Measurements from ENCODE around the gene GNG8.

GNG8 gene

DNA sequence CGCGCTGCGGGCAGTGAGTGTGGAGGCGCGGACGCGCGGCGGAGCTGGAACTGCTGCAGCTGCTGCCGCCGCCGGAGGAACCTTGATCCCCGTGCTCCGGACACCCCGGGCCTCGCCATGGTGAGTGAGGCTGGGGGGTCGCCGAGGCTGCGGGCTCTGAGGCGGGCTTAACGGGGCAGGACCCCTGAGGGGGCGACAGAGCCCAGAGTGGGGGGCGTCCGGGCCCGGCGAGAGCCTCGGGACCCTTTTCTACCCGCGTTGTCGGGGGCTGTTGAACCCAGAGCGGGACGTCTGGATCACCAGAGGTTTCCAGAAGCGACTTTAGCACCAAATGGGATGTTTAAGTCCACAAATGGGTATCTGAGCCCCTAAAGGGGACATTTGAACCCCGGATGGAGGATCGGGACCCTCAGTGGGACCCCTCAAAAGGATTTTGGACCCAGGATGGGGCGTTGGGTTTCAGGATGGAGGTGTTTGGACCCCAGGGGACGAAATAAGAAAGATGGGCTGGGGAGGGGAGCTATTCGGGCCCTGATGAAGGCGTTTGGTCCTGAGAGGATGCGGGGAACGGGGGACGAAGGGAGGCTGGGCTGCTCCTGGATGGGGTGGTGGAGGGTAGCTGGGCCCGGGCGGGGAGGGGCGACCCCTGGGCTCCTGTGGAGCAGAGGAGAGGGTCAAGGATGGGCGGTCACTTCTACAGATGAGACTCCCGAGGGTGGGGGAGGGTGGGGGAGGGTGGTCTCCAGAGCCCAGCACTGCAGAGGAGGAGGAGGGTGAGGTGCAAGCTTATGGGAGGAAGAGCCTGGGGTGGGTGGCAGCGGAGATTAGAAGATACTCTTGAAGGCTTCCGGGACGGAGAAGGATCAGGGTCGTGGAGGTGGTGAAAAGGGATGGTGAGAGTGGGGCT is 34.4 kb downstream of the GNG8 start, which contains the start of gene CALM3:
Gene CALM3 (plus strand): TSS at position 13 of the 907 bp plus-strand sequence. CDS start 105 bp downstream, at position 118.
- no peak for DNase-seq

DNA sequence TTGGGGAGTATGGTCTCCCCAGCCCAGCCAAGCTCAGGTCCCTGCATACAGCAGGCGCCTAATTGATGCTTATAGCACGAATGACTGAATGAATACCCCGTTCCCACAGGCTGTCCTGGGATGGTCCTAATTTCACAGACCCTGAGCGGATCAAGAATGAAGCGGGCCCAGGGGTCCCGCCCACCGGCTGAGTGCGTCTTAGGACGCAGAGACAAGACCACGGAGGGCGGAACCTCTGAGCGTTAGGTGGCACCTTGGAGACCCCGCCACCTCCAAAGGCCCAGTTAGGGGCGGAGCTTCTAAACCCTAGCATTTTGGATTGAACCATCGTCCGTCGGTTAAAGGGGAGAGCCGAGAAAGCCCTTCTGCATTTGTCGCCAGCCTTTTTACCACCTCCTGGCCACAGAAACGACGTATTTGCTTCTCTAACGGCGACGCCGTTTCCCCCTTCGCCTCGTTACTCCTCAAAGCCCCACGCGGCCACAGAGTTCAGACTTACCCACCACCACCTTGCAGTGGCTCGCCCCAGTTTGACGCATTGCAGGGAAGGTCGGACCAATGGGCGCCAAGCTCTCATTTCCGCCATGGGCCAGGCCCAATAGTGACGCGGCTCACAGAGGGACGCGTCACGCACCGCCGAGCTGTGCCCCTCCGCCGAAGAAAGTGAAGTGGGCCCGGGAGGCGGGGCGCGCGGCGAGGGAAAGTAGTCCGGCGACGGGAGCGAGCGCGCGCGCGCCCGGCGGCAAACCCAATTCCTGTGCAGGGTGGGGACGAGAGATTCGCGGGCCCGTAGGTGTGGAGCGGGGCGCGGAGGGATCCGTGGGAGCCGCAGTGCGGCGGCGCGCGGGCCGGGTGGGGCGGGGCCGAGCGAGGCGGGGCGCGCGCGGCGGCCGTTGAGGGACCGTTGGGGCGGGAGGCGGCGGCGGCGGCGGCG is 35.4 kb downstream of the GNG8 start:
- DNase-seq, result peak; percentile 94

DNA sequence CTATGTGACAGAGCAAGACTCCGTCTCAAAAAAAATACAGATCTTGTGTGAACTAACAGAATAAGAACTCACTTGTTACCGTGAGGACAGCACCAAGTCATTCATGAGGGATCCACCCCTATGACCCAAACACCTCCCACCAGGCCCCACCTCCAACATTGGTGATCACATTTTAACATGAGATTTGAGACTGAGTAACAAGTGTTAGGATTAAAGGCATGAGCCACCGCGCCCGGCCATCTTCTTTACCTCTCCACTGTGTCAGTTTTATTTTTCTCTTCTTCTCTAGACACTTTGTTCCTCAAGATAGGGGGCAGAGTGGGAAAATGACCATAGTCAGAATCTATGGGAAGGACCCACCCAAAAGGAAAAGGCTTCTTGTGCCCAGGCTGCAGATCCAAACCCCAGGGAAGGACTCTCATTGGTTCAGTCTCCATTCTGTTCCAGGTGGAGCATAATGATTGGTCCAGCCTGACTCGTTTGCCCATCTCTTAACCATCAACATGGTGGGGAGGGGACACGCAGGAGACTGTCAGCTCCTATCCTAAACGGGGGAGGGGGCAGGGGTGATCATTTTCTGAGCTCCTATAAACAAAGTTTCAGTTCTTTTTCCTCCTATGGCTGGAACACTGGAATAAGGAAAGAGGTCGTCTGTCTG is 36.2 kb downstream of the GNG8 start:
- no peak for DNase-seq

DNA sequence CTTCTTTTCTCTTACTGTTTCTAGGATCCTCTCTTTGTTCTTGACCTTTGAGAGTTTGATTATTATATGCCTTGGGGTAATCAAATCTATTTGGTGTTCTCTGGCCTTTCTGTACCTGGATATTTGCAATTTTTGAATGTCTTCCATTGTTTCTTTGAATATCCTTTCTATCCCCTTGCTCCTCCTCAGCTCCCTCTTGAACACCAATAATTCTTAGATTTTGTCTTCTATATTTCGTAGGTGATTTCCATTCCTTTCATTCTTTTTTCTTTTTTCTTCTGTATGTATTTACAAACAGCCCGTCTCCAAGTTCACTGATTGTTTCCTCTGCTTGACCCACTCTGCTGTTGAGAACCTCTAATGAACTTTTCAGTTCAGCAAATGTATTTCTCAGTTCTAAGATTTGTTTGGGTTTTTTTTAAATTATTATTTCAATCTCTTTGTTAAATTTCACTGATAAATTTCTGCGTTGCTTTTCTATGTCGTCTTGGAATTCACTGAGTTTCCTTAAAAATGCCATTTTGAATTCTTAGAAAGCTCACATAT is 37.6 kb downstream of the GNG8 start:
- no peak for DNase-seq

DNA sequence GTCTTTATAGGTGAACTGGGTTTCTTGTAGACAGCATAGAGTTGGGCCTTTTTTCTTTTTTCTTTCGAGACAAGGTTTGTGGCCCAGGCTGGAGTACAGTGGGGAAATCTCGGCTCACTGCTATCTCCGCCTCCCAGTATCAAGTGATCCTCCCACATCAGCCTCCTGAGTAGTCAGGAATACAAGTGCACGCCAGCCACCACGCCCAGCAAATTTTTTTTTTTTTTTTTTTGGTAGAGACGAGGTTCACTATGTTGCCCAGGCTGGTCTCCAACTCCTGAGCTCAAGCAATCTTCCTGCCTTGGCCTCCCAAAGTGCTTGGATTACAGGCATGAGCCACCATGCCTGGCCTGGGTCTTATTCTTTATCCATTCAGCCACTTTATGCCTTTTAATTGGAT is 40.0 kb downstream of the GNG8 start:
- DNase-seq, result no peak

DNA sequence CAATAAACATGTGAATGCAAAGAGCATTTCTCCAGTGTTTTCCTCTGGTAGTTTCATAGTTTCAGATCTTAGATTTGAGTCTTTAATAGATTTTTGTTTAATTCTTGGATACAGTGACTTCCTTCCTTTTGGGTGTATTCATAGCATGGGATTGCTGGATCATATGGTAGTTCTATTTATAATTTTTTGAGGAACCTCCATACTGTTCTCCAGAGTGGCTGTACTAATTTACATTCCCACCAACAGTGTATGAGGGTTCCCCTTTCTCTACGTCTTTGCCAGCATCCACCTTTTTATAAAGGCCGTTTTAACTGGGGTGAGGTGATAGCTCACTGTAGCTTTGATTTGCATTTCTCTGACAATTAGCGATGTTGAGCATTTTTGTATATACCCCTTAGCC is 44.1 kb downstream of the GNG8 start:
- DNase-seq, result no peak

DNA sequence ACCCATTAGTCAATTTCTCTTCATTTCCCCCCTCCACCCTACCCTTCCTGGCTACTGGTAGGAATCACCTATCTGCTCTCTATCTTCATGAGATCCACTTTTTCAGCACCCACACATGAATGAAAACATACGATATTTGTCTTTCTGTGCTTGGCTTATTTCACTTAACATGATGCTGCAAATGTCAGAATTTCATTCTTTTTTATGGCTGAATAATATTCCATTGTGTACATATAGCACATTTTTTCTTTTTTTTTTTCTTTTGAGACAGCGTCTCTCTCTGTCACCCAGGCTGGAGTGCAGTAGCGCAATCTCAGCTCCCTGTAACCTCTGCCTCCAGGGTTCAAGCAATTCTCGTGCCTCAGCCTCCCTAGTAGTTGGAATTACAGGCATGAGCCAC is 44.7 kb downstream of the GNG8 start:
- DNase-seq, result no peak

DNA sequence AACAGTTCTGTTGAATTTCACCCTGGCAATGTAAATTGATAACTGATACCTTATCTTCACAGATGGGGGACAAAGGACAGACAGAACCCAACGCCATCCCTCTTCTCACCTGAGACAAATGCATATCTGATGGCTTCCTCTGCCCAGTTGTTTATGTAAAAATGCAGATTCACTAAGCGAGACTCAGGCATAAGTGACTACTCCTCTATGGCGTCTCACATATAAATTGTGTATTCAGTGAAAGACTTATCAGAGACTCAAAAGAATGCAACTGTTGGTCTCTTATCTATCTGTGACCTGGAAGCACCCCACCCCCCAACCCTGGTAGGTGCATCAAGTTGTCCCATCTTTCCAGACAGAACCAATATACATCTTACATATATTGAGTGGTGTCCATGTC is 48.1 kb downstream of the GNG8 start:
- DNase-seq, result no peak

DNA sequence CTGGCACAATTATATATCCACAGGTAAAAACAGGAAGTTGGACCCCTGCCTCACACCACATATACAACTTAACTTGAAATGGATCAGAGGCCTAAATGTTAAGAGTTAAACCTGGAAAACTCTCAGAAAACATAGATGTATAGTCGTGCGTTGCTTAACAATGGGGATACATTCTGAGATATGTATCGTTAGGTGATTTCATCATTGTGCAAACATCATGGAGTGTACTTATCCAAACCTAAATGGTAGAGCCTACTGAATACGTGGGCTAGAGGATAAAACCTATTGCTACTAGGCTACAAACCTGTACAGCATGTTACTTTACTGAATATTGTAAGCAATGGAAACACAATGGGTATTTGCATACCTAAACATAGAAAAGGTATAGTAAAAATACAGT is 49.7 kb downstream of the GNG8 start:
- no peak for DNase-seq

DNA sequence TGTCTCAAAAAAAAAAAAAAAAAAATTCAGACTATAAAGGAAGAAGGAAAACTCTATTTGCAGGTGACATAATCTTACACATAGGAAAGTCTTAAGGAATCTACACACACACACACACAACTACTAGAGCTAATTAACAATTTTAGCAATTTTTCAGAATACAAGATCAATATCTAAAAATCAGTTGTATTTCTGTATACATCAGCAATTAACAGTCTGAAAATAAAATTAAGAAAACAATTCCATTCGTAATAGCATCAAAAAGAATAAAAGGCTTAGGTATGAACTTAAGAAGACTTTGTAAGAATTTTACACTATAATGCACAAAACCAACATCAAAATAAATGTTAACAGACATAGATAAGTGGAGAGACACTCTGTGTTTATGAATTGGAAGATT is 50.5 kb downstream of the GNG8 start:
- no peak for DNase-seq

All from CD4-positive, alpha-beta T cell treated with Interferon gamma for 1 hour (primary cell).